Fibroblast of lung (primary cell): ENCODE measurements around the gene EEF2K. TPM values are rescaled to one million over a fixed set of nuclear protein-coding genes. Genes with fewer than 3 reads are reported as not detected.

Source experiments
- DNase-seq, 2 donors: peaks; one replicate each; pipeline versions ENCODE4 v3.0.0 to v3.0.0-alpha.2; 2010; ENCODE audit warnings: low read depth in 2 of 2
- H2AFZ ChIP-seq: 2 replicates; pipeline ENCODE4 v1.5.1; 2012; ENCODE audit warnings: low read length, control low read depth, inconsistent platforms
- H3K27ac ChIP-seq: 2 replicates; pipeline ENCODE4 v1.5.1; 2011; ENCODE audit warnings: low read length, control low read depth; ENCODE audit not compliant: insufficient read depth
- H3K27me3 ChIP-seq: 2 replicates; pipeline ENCODE4 v1.5.1; 2011; ENCODE audit warnings: mild to moderate bottlenecking, low read length; ENCODE audit not compliant: control insufficient read depth, insufficient read depth
- H3K36me3 ChIP-seq: 2 replicates; pipeline ENCODE4 v1.5.1; 2011; ENCODE audit warnings: low read length; ENCODE audit not compliant: control insufficient read depth, insufficient read depth
- H3K4me1 ChIP-seq: 2 replicates; pipeline ENCODE4 v1.5.1; 2011; ENCODE audit warnings: low read length; ENCODE audit not compliant: control insufficient read depth, insufficient read depth; ENCODE audit errors: extremely low read depth
- H3K4me2 ChIP-seq: 2 replicates; pipeline ENCODE4 v1.5.1; 2011; ENCODE audit warnings: low read length, control low read depth; ENCODE audit not compliant: insufficient read depth; ENCODE audit errors: extremely low read depth
- H3K4me3 ChIP-seq, 4 experiments: fragments of 200-600 bp in 1 of 4; sonication (generic) in 1 of 4; replicated peaks in 1 of 4; 2 replicates each; pipeline ENCODE4 v1.5.1; 2011 to 2016; ENCODE audit warnings: low read length in 4 of 4, low read depth in 3 of 4, mild to moderate bottlenecking in 3 of 4, control low read depth in 2 of 4, inconsistent platforms in 1 of 4, mixed read lengths in 1 of 4; ENCODE audit not compliant: insufficient read depth in 1 of 4; ENCODE audit errors: control extremely low read depth in 1 of 4
- H3K79me2 ChIP-seq: 2 replicates; pipeline ENCODE4 v1.5.1; 2012; ENCODE audit warnings: mild to moderate bottlenecking, low read length, inconsistent platforms; ENCODE audit not compliant: control insufficient read depth, insufficient read depth
- H3K9ac ChIP-seq: 2 replicates; pipeline ENCODE4 v1.5.1; 2011; ENCODE audit warnings: mild to moderate bottlenecking, low read length, control low read depth; ENCODE audit not compliant: insufficient read depth
- H3K9me3 ChIP-seq: 2 replicates; pipeline ENCODE4 v1.5.1; 2012; ENCODE audit warnings: low read depth, low read length; ENCODE audit not compliant: control insufficient read depth, insufficient read depth
- H4K20me1 ChIP-seq: 2 replicates; pipeline ENCODE4 v1.5.1; 2011; ENCODE audit warnings: low read length; ENCODE audit not compliant: control insufficient read depth, insufficient read depth; ENCODE audit errors: extremely low read depth
- CTCF ChIP-seq, 2 donors: IDR thresholded peaks in 1 of 2; conservative IDR thresholded peaks in 1 of 2; 1 replicate in 1 of 2; 2 replicates in 1 of 2; pipeline ENCODE4 v1.5.1; 2011 to 2012; ENCODE audit warnings: low read length in 2 of 2, control low read depth in 1 of 2, inconsistent platforms in 1 of 2, low read depth in 1 of 2, mild to moderate bottlenecking in 1 of 2
- EZH2 ChIP-seq: IDR thresholded peaks from 2 replicates; pipeline ENCODE4 v1.5.1; 2012; ENCODE audit warnings: low read length, control low read depth, mild to moderate bottlenecking; ENCODE audit errors: missing control alignments
- polyA plus RNA-seq, 2 donors: library from polyadenylated mRNA; depleted of rRNA in 1 of 2; stranded (reverse) in 1 of 2; unstranded in 1 of 2; fragments of >200 nt; gene quantifications; 2 replicates each; pipeline ENCODE4 v1.2.1, GENCODE V29; 2011 to 2012; ENCODE audit warnings: missing spikeins in 1 of 2
- total RNA-seq: library from RNA; depleted of rRNA; stranded (reverse); fragments of >200 nt; gene quantifications from 2 replicates; pipeline ENCODE4 v1.2.1, GENCODE V29; 2014

EEF2K gene
- total and polyA plus RNA-seq, 2 donors (not counting 1 experiment from before 2014, with no cell fraction given): 8.9 to 22.6 TPM

GRCh38 chr16:22291020-22291419 lies 84.9 kb downstream of the EEF2K start:
- Histone ChIP-seq H3K4me1 (no peaks in the 10 kb centered on the region), H3K27ac (no peak overlapping the region), H3K9ac (no peak overlapping the region), H3K4me2 (no peak overlapping the region), H3K27me3 (no peaks in the 10 kb centered on the region), H2AFZ (no peak overlapping the region), H3K79me2 (no peaks in the 10 kb centered on the region), H3K36me3 (no peaks in the 10 kb centered on the region), H4K20me1 (no peaks in the 10 kb centered on the region), H3K4me3 (no peak overlapping the region), H3K9me3 (no peaks in the 10 kb centered on the region)
- no peak for TF ChIP-seq CTCF (conservative IDR thresholded peaks at IDR 0.05 in 1 of 2, IDR thresholded peaks at IDR 0.05 in 1 of 2; ENCODE audit: low read depth in 1 of 2, low read length in 2 of 2)
- no peak for TF ChIP-seq EZH2
- DNase-seq: no peak

GRCh38 chr16:22291860-22292318 lies 85.8 kb downstream of the EEF2K start:
- H3K36me3 ChIP-seq: no peaks in the 10 kb centered on the region
- H2AFZ ChIP-seq: no peak overlapping the region
- no peak overlapping the region for H3K4me3 ChIP-seq
- DNase-seq: peak in 1 of 2 donors; percentile 75
- no peak overlapping the region for H3K27ac ChIP-seq
- no peak overlapping the region for H3K9ac ChIP-seq
- no peaks in the 10 kb centered on the region for H3K79me2 ChIP-seq
- no peaks in the 10 kb centered on the region for H4K20me1 ChIP-seq
- no peaks in the 10 kb centered on the region for H3K9me3 ChIP-seq
- TF ChIP-seq EZH2: no peak
- no peak for TF ChIP-seq CTCF (conservative IDR thresholded peaks at IDR 0.05 in 1 of 2, IDR thresholded peaks at IDR 0.05 in 1 of 2; ENCODE audit: low read depth in 1 of 2, low read length in 2 of 2)
- H3K4me2 ChIP-seq: no peak overlapping the region
- H3K27me3 ChIP-seq: no peaks in the 10 kb centered on the region
- H3K4me1 ChIP-seq: no peaks in the 10 kb centered on the region

GRCh38 chr16:22292320-22292719 lies 86.2 kb downstream of the EEF2K start:
- Histone ChIP-seq H3K9me3 (no peaks in the 10 kb centered on the region), H3K27ac (no peak overlapping the region), H3K36me3 (no peaks in the 10 kb centered on the region), H4K20me1 (no peaks in the 10 kb centered on the region), H3K79me2 (no peaks in the 10 kb centered on the region), H3K4me3 (no peak overlapping the region), H3K27me3 (no peaks in the 10 kb centered on the region), H3K4me1 (no peaks in the 10 kb centered on the region), H3K4me2 (no peak overlapping the region), H3K9ac (no peak overlapping the region), H2AFZ (no peak overlapping the region)
- DNase-seq: no peak
- TF ChIP-seq CTCF (conservative IDR thresholded peaks at IDR 0.05 in 1 of 2, IDR thresholded peaks at IDR 0.05 in 1 of 2; ENCODE audit: low read depth in 1 of 2, low read length in 2 of 2): no peak
- TF ChIP-seq EZH2: no peak
